Measurements from ENCODE around the gene MTHFD1L. TPM values are rescaled to one million over a fixed set of nuclear protein-coding genes. Genes with fewer than 3 reads are reported as not detected.
"Not testable (repeated sequence)": the region's sequence is repeated elsewhere in the genome, so short reads cannot be mapped to it uniquely, and the experiment has no call there.

Gene MTHFD1L
- 10 to 100 TPM; 12.1 to 20.4 (median 16.4) TPM for polyA plus RNA-seq (ENCODE audit: insufficient read length in 4 of 4)

DNA sequence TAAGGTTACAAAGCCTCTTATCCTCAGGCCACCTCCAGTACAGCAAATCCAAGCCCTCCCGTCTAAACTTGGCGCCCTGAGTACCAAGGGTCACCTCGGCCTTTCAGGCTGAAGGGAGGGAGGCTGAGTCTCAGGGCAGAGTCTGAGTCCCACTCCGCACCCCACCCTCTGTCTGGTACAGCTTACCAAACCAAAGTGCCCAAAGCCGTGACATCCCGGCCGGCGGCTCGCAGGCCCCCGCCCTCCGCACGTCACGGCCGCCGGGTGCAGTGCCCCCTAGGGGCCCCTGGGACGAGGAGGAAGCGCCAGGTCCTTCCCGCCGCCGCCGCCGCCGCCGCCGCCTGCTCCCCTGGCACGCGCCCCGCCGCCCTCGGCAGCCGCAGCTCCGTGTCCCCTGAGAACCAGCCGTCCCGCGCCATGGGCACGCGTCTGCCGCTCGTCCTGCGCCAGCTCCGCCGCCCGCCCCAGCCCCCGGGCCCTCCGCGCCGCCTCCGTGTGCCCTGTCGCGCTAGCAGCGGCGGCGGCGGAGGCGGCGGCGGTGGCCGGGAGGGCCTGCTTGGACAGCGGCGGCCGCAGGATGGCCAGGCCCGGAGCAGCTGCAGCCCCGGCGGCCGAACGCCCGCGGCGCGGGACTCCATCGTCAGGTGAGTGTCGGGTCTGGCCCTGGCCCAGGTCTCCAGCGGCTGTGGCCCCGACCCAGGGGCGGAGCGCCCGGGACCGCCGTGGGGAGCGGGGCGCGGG, at the start of gene MTHFD1L:
MTHFD1L (plus strand) TSS at position 297 of the 741 bp plus-strand sequence; CDS start at position 418, 121 bp downstream.
- peak in 2 of 4 donors; percentile 42 to 50 for DNase-seq (ENCODE audit: low read depth in 4 of 4, low spot score in 3 of 4)

DNA sequence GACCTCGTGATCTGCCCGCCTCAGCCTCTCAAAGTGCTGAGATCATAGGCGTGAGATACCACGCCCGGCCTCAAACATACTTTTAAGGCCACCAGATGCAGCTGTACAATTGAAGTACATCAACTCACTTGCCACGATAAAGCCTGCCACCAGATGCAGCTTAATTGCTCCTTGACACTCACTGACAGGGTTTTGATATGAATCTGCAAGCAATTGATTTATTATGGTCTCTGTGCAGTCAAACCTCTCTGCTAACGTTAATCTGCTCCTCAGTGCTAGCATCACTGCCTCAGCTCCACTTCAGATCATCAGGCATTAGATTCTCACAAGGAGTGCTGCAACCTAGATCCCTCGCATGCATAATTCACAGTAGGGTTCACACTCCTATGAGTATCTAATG, 48.9 kb upstream of the MTHFD1L start:
- DNase-seq (ENCODE audit: low read depth in 4 of 4, low spot score in 3 of 4): not testable (repeated sequence)

DNA sequence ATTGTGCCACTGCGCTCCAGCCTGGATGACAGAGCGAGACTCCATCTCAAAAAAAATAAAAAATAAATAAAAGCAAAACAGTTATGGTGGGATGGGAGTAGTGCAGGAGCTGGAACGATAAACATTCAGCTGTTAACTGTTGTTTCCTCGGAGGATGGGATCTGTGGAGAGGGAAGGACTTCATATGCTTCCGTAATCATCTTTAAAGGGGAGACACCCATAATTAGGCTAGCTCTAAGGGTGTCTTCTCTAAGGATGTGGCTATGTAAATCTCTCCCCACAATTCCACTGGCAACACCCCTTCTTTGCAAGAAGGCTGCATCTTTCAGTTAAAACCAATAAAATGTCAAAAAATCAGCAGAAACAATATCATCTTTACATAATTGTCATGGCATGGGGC, 42.6 kb upstream of the MTHFD1L start:
- no peak for DNase-seq (ENCODE audit: low read depth in 4 of 4, low spot score in 3 of 4)

DNA sequence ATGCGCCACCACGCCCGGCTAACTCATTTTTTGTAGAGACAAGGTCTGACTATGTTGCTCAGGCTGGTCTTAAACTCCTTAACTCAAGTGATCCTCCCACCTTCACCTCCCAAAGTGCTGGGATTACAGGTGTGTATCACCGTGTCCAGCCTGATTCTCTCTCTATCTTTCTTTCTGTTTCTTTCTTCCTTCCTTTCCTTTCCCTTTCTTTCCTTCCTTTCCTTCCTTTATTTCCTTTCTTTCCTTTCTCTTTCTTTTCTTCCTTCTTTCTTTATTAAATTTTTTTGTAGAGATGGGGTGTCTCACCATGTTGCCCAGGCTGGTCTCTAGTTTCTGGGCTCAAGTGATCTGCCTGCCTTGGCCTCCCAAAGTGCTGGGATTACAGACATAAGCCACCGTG, 38.7 kb upstream of the MTHFD1L start:
- no peak for DNase-seq (ENCODE audit: low read depth in 4 of 4, low spot score in 3 of 4)

DNA sequence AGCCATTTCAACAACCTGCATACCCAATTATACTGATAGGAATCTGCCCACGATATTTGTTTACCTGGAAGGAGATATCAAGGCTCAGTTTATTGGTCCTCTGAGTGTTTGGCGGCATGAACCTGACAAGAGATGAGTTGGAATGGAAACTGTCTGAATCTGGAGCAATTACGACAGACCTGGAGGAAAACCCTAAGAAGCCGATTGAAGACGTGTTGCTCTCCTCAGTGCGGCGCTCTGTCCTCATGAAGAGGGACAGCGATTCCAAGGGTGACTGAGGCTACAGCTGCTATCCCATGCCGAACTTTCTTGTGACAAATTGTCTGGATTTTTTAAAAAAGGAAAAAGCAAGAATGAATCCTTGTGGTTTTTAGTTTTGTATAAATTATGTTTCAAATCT, 37.4 kb upstream of the MTHFD1L start:
- DNase-seq (ENCODE audit: low read depth in 4 of 4, low spot score in 3 of 4): not testable (repeated sequence)

DNA sequence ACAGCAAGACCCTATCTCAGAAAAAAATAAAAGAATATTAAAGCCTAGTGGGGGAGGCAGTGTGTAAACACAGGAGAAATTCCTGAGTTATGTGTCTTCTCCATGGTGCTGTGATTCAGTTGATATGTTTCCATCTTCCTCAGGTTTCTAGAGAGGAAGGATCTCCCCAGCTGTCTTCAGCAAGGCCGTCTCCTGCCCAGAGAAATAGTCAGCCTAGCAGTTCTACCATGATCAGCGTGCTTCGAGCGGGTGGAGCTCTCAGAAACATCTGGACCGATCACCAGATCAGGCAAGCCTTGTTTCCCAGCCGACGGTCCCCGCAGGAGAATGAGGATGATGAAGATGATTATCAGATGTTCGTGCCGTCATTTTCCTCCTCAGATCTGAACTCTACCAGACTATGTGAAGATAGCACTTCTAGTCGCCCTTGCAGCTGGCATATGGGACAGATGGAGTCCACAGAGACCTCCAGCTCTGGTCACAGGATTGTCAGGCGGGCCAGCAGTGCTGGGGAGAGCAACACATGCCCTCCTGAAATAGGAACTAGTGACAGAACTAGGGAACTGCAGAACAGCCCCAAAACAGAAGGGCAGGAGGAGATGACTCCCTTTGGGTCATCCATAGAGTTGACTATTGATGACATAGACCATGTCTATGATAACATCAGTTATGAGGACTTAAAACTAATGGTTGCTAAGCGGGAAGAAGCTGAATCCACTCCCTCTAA, 34.9 kb upstream of the MTHFD1L start:
- DNase-seq (ENCODE audit: low read depth in 4 of 4, low spot score in 3 of 4): no peak

DNA sequence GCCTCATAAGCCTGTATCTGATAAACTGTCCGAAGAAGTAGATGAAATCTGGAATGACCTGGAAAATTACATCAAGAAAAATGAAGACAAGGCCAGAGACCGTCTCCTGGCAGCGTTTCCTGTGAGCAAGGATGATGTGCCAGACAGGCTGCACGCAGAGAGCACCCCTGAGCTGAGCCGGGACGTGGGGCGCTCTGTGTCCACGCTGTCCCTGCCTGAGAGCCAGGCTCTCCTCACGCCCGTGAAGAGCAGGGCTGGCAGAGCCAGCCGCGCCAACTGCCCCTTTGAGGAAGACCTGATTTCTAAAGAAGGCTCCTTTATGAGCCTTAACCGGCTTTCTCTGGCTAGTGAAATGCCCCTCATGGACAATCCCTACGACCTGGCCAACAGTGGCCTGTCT, 33.9 kb upstream of the MTHFD1L start:
- no peak for DNase-seq (ENCODE audit: low read depth in 4 of 4, low spot score in 3 of 4)

DNA sequence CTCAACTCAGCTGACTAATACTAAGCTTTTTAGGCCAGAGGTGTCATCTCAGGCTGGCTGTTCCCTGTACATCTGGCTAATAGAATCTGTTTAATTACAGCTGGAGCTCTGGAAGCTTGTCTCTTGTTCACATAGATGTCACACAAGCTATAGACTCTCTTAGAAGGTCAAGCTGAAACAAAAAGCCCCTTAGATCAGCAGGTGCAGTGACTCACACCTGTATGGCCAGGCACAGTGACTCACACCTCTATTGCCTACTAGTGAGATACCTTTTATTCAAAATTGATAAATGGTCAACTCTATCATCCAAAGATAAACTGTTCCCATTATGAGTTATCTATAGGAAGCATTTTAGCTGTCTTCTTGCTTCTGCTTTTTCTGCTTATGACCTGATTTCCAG, 29.9 kb upstream of the MTHFD1L start:
- DNase-seq (ENCODE audit: low read depth in 4 of 4, low spot score in 3 of 4): no peak

DNA sequence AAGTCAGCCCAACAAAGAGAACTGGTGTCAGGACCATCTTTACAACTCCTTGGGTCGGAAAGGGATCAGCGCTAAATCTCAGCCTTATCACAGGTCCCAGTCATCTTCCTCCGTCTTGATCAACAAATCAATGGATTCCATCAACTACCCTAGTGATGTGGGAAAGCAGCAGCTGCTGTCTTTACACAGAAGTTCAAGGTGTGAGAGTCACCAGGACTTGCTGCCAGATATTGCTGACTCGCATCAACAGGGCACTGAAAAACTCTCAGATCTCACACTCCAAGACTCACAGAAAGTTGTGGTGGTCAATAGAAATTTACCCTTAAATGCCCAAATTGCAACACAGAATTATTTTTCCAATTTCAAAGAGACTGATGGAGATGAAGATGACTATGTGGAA, 25.3 kb upstream of the MTHFD1L start:
- no peak for DNase-seq (ENCODE audit: low read depth in 4 of 4, low spot score in 3 of 4)

DNA sequence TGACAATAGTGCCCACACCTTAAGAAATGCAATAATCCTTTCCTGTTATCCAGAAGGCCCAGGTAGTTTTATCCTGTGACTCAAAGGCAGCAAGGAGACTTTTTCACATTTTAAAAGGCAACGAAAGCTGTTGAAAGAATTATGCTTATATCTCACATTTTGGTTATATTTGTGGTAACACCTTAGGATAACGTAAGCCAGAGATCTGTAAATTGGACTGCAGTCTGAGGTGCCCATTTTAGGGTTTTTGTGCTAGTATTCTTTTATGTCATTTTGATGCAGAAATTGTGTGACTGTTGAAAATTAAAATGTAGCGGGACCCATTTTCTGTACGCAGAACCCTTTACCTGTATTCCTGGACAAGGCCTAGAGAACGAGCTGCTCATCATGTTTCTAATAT, 24.3 kb upstream of the MTHFD1L start:
- DNase-seq (ENCODE audit: low read depth in 4 of 4, low spot score in 3 of 4): no peak

DNA sequence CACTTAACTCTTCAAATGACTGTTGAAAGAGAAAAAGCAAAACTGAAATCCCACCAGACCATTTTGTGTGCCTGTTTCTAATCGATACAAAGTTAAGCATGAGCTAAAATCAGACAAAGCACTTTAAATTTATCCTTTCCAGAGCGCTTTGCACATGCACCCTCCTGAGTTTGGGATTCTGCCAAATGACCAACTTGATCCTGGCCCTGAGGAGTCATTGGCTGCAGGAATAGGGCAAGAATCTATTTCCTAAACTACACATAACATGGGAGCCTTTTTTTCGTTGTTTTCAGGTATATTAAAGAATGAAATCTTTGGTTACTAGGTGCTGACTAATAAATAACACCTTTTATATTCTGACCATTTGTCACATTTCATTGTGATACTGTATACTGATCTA, 23.8 kb upstream of the MTHFD1L start:
- DNase-seq (ENCODE audit: low read depth in 4 of 4, low spot score in 3 of 4): no peak

DNA sequence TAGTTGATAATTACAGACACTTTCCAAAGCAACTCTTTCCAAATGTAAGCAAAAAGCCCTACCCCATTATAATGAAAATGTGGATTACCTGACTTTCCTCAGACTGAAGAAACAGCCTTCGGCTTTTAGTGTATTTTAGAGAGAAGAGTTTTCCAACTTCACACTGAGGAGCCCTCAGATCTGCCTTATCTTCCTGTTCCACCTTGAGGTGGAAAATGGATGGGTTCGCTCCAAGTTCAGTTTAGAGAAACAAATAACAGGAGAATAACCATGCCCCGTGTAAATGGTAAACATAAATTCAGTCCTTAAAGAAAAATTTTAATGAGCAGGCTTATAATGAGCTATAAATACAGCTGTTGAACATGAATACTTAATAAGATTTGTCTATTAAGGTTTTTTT, 21.1 kb upstream of the MTHFD1L start:
- no peak for DNase-seq (ENCODE audit: low read depth in 4 of 4, low spot score in 3 of 4)

DNA sequence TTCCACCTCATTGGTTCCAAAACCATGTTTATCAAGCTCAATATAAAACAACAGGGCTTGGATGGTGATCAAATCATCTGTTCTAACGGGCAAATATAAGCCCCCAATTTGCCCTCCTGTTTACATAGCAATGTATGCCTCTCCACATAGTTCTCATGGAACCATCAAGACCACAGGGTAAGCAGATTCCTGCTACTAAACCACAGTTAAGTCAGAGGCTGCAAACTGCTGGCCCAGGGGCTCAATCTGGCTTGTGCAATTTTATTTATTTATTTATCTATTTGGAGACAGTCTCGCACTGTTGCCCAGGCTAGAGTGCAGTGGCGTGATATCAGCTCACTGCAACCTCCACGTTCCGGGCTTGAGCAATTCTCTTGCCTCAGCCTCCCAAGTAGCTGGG, 18.9 kb upstream of the MTHFD1L start:
- DNase-seq (ENCODE audit: low read depth in 4 of 4, low spot score in 3 of 4): no peak

DNA sequence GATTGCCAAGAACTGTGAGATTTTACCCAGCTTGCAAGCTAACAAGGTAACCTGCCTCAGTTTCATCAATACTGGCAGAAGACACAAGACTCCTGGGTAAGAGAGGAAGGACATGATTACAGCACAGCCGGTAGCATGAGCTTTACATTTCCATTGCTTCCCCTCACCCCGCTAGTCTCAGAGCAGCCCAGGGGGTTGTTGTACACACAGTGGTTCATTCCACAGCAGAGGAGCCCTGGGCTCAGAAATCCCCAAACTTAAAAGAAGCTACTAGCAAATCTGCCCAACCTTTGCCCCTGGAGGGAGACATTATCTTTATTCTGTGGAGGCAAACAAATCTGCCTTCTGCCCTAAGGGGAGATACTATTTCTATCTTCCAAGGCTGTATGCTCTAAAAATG, 17.1 kb upstream of the MTHFD1L start:
- no peak for DNase-seq (ENCODE audit: low read depth in 4 of 4, low spot score in 3 of 4)

DNA sequence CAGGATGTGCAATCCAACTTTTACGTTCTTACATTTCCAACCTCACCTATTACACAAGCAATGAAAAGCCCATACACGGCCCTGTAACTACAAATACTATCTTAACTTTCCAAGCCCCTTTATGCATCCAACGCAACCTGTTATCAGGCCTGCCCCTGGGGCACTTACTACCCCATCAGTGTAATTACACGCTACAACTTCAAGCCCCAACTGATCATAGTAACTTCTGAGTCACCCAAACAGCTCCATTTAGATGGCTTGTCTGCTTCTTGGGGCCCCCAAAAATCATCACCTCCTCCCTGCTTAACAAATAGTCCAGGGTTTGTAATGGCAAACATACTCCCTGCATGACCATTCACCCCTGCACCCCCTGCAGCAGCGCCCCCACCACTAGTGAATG, 11.1 kb upstream of the MTHFD1L start:
- not testable (repeated sequence) for DNase-seq (ENCODE audit: low read depth in 4 of 4, low spot score in 3 of 4)

DNA sequence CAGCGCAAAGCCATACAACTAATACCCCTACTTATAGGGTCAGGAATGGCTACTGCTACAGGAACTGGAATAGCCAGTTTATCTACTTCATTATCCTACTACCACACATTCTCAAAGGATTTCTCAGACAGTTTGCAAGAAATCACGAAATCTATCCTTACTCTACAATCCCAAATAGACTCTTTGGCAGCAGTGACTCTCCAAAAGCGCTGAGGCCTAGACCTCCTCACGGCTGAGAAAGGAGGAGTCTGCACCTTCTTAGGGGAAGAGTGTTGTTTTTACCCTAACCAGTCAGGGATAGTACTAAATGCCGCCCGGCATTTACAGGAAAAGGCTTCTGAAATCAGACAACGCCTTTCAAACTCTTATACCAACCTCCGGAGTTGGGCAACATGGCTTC, 10.3 kb upstream of the MTHFD1L start:
- DNase-seq (ENCODE audit: low read depth in 4 of 4, low spot score in 3 of 4): not testable (repeated sequence)

DNA sequence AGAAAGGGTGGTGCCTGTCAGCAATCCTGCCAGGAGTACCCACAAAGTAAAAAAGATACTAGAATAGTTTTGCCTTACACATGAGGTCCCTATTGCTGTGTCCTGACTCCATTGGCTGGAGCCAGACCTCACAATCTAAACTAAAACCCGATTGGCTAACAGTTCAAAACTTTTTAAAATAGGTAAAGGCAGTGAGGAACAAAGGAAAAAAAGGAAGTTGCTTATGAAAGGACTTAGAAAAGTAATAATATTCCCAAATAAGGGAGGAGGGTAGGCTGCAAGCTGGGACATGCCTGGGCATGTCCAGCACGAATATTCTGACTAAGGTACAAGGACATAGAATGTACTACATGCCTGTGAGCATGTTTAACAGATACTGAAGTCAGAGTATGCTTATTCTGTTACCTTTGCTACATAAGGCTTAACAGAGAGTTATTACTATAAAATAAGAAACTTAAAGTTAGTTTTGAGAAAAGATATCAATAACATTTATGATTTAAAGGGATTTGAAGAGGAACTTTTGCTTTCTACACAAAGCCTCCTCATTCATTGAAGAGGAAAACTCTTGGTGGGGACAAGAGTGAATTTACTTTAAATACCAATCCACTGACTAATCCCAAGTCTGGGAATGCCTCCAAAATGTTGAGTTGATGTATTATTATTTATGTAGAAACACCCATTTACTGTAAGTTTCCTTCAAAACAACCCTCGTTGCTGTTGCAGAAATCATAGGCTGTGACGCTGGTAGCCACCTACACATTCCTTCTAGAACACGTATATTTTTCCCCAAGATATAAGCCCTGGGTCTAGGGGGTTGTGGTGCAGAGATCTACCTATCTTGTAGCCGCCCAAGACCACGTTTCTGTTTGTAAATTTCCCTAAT, 8.2 kb upstream of the MTHFD1L start:
- DNase-seq (ENCODE audit: low read depth in 4 of 4, low spot score in 3 of 4): peak in 2 of 4 donors; percentile 54 to 59

DNA sequence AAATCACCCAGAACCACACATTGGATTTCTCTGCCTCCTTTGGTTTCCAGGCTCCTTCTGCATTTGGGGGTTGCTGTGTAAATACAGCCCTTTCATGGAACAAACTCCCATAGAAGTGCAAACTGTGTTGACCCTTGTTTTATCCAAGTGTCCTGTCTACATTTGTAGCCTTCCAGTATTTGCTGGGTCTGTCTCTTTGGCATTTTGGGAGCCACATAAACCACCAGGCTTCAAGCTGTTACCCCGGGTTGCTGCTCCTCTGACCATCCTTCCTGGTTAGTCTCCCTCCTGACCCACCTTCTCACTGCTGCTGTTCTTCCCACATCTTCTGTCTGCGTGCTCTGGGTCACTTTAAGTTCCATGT, 7.6 kb upstream of the MTHFD1L start:
- DNase-seq (ENCODE audit: low read depth in 4 of 4, low spot score in 3 of 4): no peak

DNA sequence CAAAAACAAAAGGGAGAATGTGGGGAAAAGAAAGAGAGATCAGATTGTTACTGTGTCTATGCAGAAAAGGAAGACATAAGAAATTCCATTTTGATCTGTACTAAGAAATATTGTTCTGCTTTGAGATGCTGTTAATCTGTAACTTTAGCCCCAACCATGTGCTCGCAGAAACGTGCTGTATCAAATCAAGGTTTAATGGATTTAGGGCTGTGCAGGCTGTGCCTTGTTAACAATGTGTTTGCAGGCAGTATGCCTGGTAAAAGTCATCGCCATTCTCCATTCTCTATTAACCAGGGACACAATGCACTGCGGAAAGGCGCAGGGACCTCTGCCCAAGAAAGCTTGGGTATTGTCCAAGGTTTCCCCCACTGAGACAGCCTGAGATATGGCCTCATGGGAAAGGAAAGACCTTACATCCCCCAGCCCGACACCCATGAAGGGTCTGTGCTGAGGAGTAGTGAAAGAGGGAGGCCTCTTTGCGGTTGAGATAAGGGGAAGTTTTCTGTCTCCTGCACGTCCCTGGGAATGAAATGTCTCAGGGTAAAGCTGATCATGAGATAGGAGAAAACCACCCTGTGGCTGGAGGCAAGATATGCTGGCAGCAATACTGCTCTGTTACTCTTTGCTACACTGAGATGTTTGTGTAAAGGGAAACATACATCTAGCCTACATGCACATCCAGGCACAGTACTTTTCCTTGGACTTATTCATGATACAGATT, 3.9 kb upstream of the MTHFD1L start:
- not testable (repeated sequence) for DNase-seq (ENCODE audit: low read depth in 4 of 4, low spot score in 3 of 4)

DNA sequence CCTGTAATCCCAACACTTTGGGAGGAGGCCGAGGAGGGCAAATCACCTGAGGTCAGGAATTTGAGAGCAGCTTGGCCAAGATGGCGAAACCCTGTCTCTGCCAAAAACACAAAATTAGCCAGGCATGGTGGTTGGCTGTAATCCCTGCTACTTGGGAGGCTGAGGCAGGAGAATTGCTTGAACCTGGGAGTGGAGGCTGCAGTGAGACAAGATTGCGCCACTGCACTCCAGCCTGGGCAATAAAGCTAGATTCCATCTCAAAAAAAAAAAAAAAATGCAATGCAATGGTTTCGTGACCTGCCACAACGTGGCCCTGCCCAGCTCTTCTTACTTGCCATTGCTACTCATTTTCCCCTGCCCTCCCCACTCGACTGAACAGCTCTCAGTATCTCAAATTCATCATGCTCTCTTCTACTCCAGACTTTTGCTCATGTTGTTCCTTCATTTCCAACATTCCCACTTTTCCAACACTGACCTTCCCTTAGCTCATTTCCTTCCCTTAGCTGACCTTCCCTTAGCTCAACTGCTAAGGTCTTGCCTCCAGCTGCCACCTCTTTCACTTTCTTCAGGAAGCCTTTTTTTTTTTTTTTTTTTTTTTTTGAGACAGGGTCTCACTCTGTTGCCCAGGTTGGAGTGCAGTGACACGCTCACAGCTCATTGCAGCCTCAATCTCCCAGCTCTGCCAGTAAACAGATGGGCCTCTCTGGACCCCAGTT, 2.1 kb upstream of the MTHFD1L start:
- DNase-seq (ENCODE audit: low read depth in 4 of 4, low spot score in 3 of 4): no peak

Measured in left renal pelvis (tissue), 4 donors.